MCF 10A (cell line): ENCODE results near the gene IL31. TPM values are rescaled to one million over a fixed set of nuclear protein-coding genes. Genes with fewer than 3 reads are reported as not detected.

ENCODE experiments used
- BruUV-seq: library from RNA; stranded (reverse); fragments of 400-500 nt; replicated peaks from 2 replicates; lab custom pipeline; 2021; lab: Mats Ljungman, UMichigan
- CTCF ChIA-PET: fragments of 300-600 bp; sonication (Branson Sonifier 250); formaldehyde crosslinking; extraction: SDS; loops from one replicate; lab custom pipeline; 2021; ENCODE audit warnings: antibody characterized with exemption, inconsistent platforms; lab: Yijun Ruan, JAX
- POLR2A ChIA-PET: fragments of 300-600, 350-650 bp; sonication (Branson Sonifier 250); formaldehyde crosslinking; extraction: SDS; loops from one replicate; lab custom pipeline; 2020; ENCODE audit warnings: antibody characterized with exemption, inconsistent platforms; lab: Yijun Ruan, JAX
- DNase-seq: peaks from one replicate; pipeline ENCODE4 v3.0.0-alpha.2; 2018; ENCODE audit not compliant: unreplicated experiment
- H3K27ac Mint-ChIP-seq: one replicate; pipeline ENCODE4 v1.8.0; 2022; ENCODE audit warnings: mild to moderate bottlenecking, low read depth, mixed read lengths; ENCODE audit not compliant: unreplicated experiment
- H3K27me3 Mint-ChIP-seq: one replicate; pipeline ENCODE4 v1.8.0; 2022; ENCODE audit warnings: mixed read lengths; ENCODE audit not compliant: insufficient read depth, unreplicated experiment
- H3K36me3 Mint-ChIP-seq: one replicate; pipeline ENCODE4 v1.8.0; 2022; ENCODE audit warnings: mild to moderate bottlenecking, moderate library complexity, mixed read lengths; ENCODE audit not compliant: insufficient read depth, unreplicated experiment
- H3K4me1 Mint-ChIP-seq: one replicate; pipeline ENCODE4 v1.8.0; 2022; ENCODE audit warnings: mixed read lengths; ENCODE audit not compliant: insufficient read depth, unreplicated experiment
- H3K4me3 Mint-ChIP-seq: one replicate; pipeline ENCODE4 v1.8.0; 2022; ENCODE audit warnings: mild to moderate bottlenecking, moderate library complexity, mixed read lengths; ENCODE audit not compliant: unreplicated experiment
- H3K9me3 Mint-ChIP-seq: one replicate; pipeline ENCODE4 v1.8.0; 2022; ENCODE audit warnings: mixed read lengths; ENCODE audit not compliant: unreplicated experiment
- CTCF ChIP-seq: fragments of 200-600 bp; IDR thresholded peaks from one replicate; pipeline ENCODE4 v1.8.0; 2022; ENCODE audit warnings: antibody characterized with exemption, mild to moderate bottlenecking; ENCODE audit not compliant: unreplicated experiment
- intact Hi-C: fragments of 100-400 bp; cut with micrococcal nuclease; formaldehyde crosslinking; loops from 2 replicates; pipeline ENCODE4 v1.14.1; 2022
- total RNA-seq: library from RNA; stranded (reverse); gene quantifications from 2 replicates; pipeline ENCODE4 v1.2.3, GENCODE V29; 2022

The IL31 gene
- total RNA-seq, 1 experiment from 2014 or later, result not detected

- ChIA-PET CTCF (interaction anchor here (0.5 to 2.6 kb wide), 19 partner anchors 9 to 640 kb away, joined by 3 to 16 read pairs (median 3); partner anchors contain the start of genes B3GNT4 and LRRC43), POLR2A (interaction anchor here (0.6 to 1.0 kb wide), 4 partner anchors 35 to 167 kb away, joined by 3 to 4 read pairs (median 3); partner anchors contain the start of gene DIABLO)
- Mint-ChIP-seq H3K27me3 (no peaks in the 10 kb centered on the region), H3K4me1 (no peaks in the 10 kb centered on the region), H3K27ac (no peak overlapping the region), H3K4me3 (no peak overlapping the region), H3K9me3 (peaks cover 7% of the 10 kb centered on the region), H3K36me3 (peaks cover 7% of the 10 kb centered on the region)
- BruUV-seq, result no TSS peak
- intact Hi-C loops, result loop anchor here (1.0 to 10.0 kb wide), 3 partner anchors 60 to 396 kb away; partner anchors contain the start of gene RHOF
- DNase-seq, result peak; percentile 67
- TF ChIP-seq CTCF, result peak; percentile 83
Observed at GRCh38 chr12:122190842-122191668, 17.0 kb upstream of the IL31 start.

GRCh38 chr12:122189626-122190475 lies 15.8 kb upstream of the IL31 start:
- ChIA-PET CTCF (interaction anchor here (0.6 to 2.6 kb wide), 12 partner anchors 7 to 321 kb away, joined by 3 to 16 read pairs (median 4); partner anchors contain the start of genes B3GNT4 and LRRC43), POLR2A (interaction anchor here (0.6 kb wide), 1 partner anchor 21 kb away, joined by 3 read pairs; no protein-coding TSS in a partner anchor)
- H3K4me3 Mint-ChIP-seq, result no peak overlapping the region
- no peak for DNase-seq
- H3K27me3 Mint-ChIP-seq, result no peaks in the 10 kb centered on the region
- BruUV-seq, result no TSS peak
- intact Hi-C loops, result loop anchor here (10.0 kb wide), 1 partner anchor 395 kb away; the partner anchor contains the start of gene RHOF
- TF ChIP-seq CTCF, result no peak
- H3K36me3 Mint-ChIP-seq, result peaks cover 7% of the 10 kb centered on the region
- no peak overlapping the region for H3K27ac Mint-ChIP-seq
- no peaks in the 10 kb centered on the region for H3K4me1 Mint-ChIP-seq
- H3K9me3 Mint-ChIP-seq, result no peaks in the 10 kb centered on the region

- TF ChIP-seq CTCF, result no peak
- Mint-ChIP-seq H3K4me1 (no peaks in the 10 kb centered on the region), H3K4me3 (no peak overlapping the region), H3K9me3 (no peaks in the 10 kb centered on the region), H3K36me3 (peaks cover 7% of the 10 kb centered on the region), H3K27me3 (no peaks in the 10 kb centered on the region), H3K27ac (no peak overlapping the region)
- no peak for DNase-seq
- intact Hi-C loops, result no loop called here
- CTCF ChIA-PET, result no interaction called here
- POLR2A ChIA-PET, result interaction anchor here (0.6 kb wide), 1 partner anchor 196 kb away, joined by 3 read pairs; no protein-coding TSS in a partner anchor
- BruUV-seq, result no TSS peak
Observed at GRCh38 chr12:122187466-122187865, 13.4 kb upstream of the IL31 start.
